HL-60 (cell line): Measurements from ENCODE around the gene ADCK1.

Experiments used
- POLR2AphosphoS5 ChIP-seq: IDR thresholded peaks from 2 replicates; pipeline ENCODE4 v1.6.1; 2012; ENCODE audit warnings: low read depth
- SPI1 ChIP-seq: IDR thresholded peaks from 2 replicates; pipeline ENCODE4 v1.6.1; 2012; ENCODE audit warnings: low read depth, mild to moderate bottlenecking, borderline replicate concordance
- TF ChIP-seq, protein P1 (sequence below): IDR thresholded peaks from one replicate; pipeline ENCODE4 v1.5.1; 2011; ENCODE audit warnings: low read length, control low read depth, inconsistent platforms; ENCODE audit not compliant: insufficient read depth

DNA sequence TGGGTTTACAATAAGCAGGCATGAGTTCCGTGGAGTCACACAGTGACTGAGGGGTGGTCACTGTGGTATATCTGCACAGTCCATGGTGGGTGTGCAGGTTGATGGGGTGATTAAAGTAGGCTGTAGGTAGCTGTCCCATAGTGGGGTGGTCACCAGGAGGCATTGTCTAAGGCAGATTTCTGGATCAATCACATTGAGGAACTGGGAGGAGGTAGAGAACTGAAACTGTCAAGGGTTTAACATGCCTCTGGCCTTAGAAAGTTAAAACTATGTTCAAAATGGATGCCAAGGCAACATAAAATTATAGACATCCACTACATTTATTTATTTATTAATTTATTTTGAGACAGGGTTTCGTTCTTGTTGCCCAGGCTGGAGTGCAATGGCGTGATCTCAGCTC, 8.3 kb downstream of the ADCK1 start:
- TF ChIP-seq, protein P1, sequence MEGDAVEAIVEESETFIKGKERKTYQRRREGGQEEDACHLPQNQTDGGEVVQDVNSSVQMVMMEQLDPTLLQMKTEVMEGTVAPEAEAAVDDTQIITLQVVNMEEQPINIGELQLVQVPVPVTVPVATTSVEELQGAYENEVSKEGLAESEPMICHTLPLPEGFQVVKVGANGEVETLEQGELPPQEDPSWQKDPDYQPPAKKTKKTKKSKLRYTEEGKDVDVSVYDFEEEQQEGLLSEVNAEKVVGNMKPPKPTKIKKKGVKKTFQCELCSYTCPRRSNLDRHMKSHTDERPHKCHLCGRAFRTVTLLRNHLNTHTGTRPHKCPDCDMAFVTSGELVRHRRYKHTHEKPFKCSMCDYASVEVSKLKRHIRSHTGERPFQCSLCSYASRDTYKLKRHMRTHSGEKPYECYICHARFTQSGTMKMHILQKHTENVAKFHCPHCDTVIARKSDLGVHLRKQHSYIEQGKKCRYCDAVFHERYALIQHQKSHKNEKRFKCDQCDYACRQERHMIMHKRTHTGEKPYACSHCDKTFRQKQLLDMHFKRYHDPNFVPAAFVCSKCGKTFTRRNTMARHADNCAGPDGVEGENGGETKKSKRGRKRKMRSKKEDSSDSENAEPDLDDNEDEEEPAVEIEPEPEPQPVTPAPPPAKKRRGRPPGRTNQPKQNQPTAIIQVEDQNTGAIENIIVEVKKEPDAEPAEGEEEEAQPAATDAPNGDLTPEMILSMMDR: no peak
- TF ChIP-seq SPI1: no peak
- no peak for TF ChIP-seq POLR2AphosphoS5
